ENCODE measurements around the gene RIBC2.
"Not testable (repeated sequence)": the region's sequence is repeated elsewhere in the genome, so short reads cannot be mapped to it uniquely, and the experiment has no call there.

RIBC2 gene

GRCh38 chr22:45425531-45426265, 12.2 kb downstream of the RIBC2 start:
- DNase-seq, result no peak

- no peak for DNase-seq
Observed at GRCh38 chr22:45426387-45426786, 12.9 kb downstream of the RIBC2 start.

GRCh38 chr22:45427114-45427513, 13.6 kb downstream of the RIBC2 start:
- no peak for DNase-seq

- DNase-seq, result no peak
Observed at GRCh38 chr22:45428391-45429385, 15.2 kb downstream of the RIBC2 start.

- no peak for DNase-seq
Observed at GRCh38 chr22:45429424-45429823, 15.9 kb downstream of the RIBC2 start.

GRCh38 chr22:45429981-45430775, 16.7 kb downstream of the RIBC2 start:
- DNase-seq, result no peak

GRCh38 chr22:45430871-45431270, 17.4 kb downstream of the RIBC2 start:
- DNase-seq, result no peak

- no peak for DNase-seq
Observed at GRCh38 chr22:45434981-45435380, 21.5 kb downstream of the RIBC2 start.

GRCh38 chr22:45435544-45436139, 22.1 kb downstream of the RIBC2 start:
- peak; percentile 85 for DNase-seq

- DNase-seq, result peak; percentile 20
Observed at GRCh38 chr22:45436871-45437517, 23.5 kb downstream of the RIBC2 start.

GRCh38 chr22:45438336-45438735, 24.8 kb downstream of the RIBC2 start:
- DNase-seq, result no peak

- not testable (repeated sequence) for DNase-seq
Observed at GRCh38 chr22:45440688-45441087, 27.2 kb downstream of the RIBC2 start.

- DNase-seq, result peak; percentile 36
Observed at GRCh38 chr22:45441138-45441537, 27.6 kb downstream of the RIBC2 start.

GRCh38 chr22:45442116-45442515, 28.6 kb downstream of the RIBC2 start:
- no peak for DNase-seq

GRCh38 chr22:45444168-45444567, 30.7 kb downstream of the RIBC2 start:
- no peak for DNase-seq

GRCh38 chr22:45445031-45445710, 31.7 kb downstream of the RIBC2 start:
- DNase-seq, result no peak

- DNase-seq, result no peak
Observed at GRCh38 chr22:45446216-45446615, 32.7 kb downstream of the RIBC2 start.

GRCh38 chr22:45447596-45447995, 34.1 kb downstream of the RIBC2 start:
- not testable (repeated sequence) for DNase-seq

GRCh38 chr22:45448431-45448830, 34.9 kb downstream of the RIBC2 start:
- DNase-seq, result no peak

GRCh38 chr22:45449442-45449841, 35.9 kb downstream of the RIBC2 start:
- DNase-seq, result not testable (repeated sequence)

- no peak for DNase-seq
Observed at GRCh38 chr22:45450101-45450785, 36.8 kb downstream of the RIBC2 start.

Measured in activated CD4-positive, alpha-beta T cell treated with anti-CD3 and anti-CD28 coated beads, Interleukin-2, Interleukin-6, amounts not matched to agents 100 ng/mL and 50 ng/mL, durations not matched to agents 16 hours and 8 hours (primary cell).